Mesenchymal stem cell (in vitro differentiated cells and primary cell): ENCODE results near the gene CD58.

ENCODE experiments used
- DNase-seq: peaks from one replicate; pipeline ENCODE4 v3.0.0-alpha.2; 2013
- H2AFZ ChIP-seq: one replicate; pipeline ENCODE4 v1.6.1; 2013; ENCODE audit warnings: low read depth, mild to moderate bottlenecking, control low read depth, inconsistent platforms, low read length, moderate library complexity
- H2AK5ac ChIP-seq: 2 replicates; pipeline ENCODE4 v1.6.1; 2013; ENCODE audit warnings: low read length, moderate library complexity, mild to moderate bottlenecking, inconsistent platforms; ENCODE audit not compliant: severe bottlenecking
- H2BK120ac ChIP-seq: one replicate; pipeline ENCODE4 v1.6.1; 2013; ENCODE audit warnings: low read depth, mild to moderate bottlenecking, inconsistent platforms, low read length, moderate library complexity
- H2BK12ac ChIP-seq, 2 experiments: one replicate each; pipeline ENCODE4 v1.6.1; 2013; ENCODE audit warnings: inconsistent platforms in 2 of 2, low read length in 2 of 2, mild to moderate bottlenecking in 2 of 2, moderate library complexity in 2 of 2, control low read depth in 1 of 2
- H2BK15ac ChIP-seq: one replicate; pipeline ENCODE4 v1.6.1; 2013; ENCODE audit warnings: mild to moderate bottlenecking, low read depth, inconsistent platforms; ENCODE audit not compliant: poor library complexity, severe bottlenecking
- H2BK5ac ChIP-seq: 2 replicates; pipeline ENCODE4 v1.6.1; 2013; ENCODE audit warnings: low read depth, mild to moderate bottlenecking, low read length, control low read depth, inconsistent platforms; ENCODE audit not compliant: poor library complexity, severe bottlenecking
- H3K14ac ChIP-seq, 2 experiments: one replicate each; pipeline ENCODE4 v1.6.1; 2013; ENCODE audit warnings: inconsistent platforms in 2 of 2, low read length in 2 of 2, control low read depth in 1 of 2, mild to moderate bottlenecking in 1 of 2, moderate library complexity in 1 of 2
- H3K18ac ChIP-seq, 2 experiments: one replicate each; pipeline ENCODE4 v1.6.1; 2013; ENCODE audit warnings: inconsistent platforms in 2 of 2, low read length in 2 of 2, control low read depth in 1 of 2, low read depth in 1 of 2, mild to moderate bottlenecking in 1 of 2
- H3K23ac ChIP-seq, 2 experiments: one replicate each; pipeline ENCODE4 v1.6.1; 2013; ENCODE audit warnings: inconsistent platforms in 2 of 2, low read length in 2 of 2, mild to moderate bottlenecking in 2 of 2, moderate library complexity in 2 of 2, control low read depth in 1 of 2
- H3K27ac ChIP-seq: 2 replicates; pipeline ENCODE4 v1.5.1; 2013; ENCODE audit warnings: mild to moderate bottlenecking, moderate library complexity, low read length, control low read depth, inconsistent platforms; ENCODE audit not compliant: poor library complexity, severe bottlenecking
- H3K27me3 ChIP-seq, 2 experiments: 2 replicates each; pipeline versions ENCODE4 v1.6.1 to v1.7.0; 2013; ENCODE audit warnings: low read length in 2 of 2, mild to moderate bottlenecking in 2 of 2, moderate library complexity in 2 of 2, control low read depth in 1 of 2, inconsistent platforms in 1 of 2; ENCODE audit not compliant: control insufficient read depth in 1 of 2, insufficient read depth in 1 of 2
- H3K36me3 ChIP-seq, 2 experiments: 2 replicates each; pipeline versions ENCODE4 v1.6.1 to v1.7.0; 2013; ENCODE audit warnings: low read length in 2 of 2, control low read depth in 1 of 2, inconsistent platforms in 1 of 2, low read depth in 1 of 2, mild to moderate bottlenecking in 1 of 2; ENCODE audit not compliant: insufficient read depth in 2 of 2, control insufficient read depth in 1 of 2
- H3K4ac ChIP-seq, 2 experiments: one replicate each; pipeline ENCODE4 v1.6.1; 2013; ENCODE audit warnings: inconsistent platforms in 2 of 2, low read length in 2 of 2, mild to moderate bottlenecking in 2 of 2, moderate library complexity in 2 of 2, control low read depth in 1 of 2, low read depth in 1 of 2
- H3K4me1 ChIP-seq: 2 replicates; pipeline ENCODE4 v1.6.1; 2013; ENCODE audit warnings: low read depth, low read length, control low read depth; ENCODE audit not compliant: control insufficient read depth, insufficient read depth
- H3K4me2 ChIP-seq: 2 replicates; pipeline ENCODE4 v1.6.1; 2013; ENCODE audit warnings: low read length, mild to moderate bottlenecking, inconsistent platforms; ENCODE audit not compliant: poor library complexity, severe bottlenecking
- H3K4me3 ChIP-seq, 2 experiments: 2 replicates each; pipeline versions ENCODE4 v1.5.1 to v1.7.0; 2013; ENCODE audit warnings: low read length in 2 of 2, mild to moderate bottlenecking in 2 of 2, control low read depth in 1 of 2, low read depth in 1 of 2; ENCODE audit not compliant: insufficient read depth in 1 of 2
- H3K79me1 ChIP-seq: replicated peaks from 2 replicates; pipeline ENCODE4 v1.6.1; 2013; ENCODE audit warnings: mild to moderate bottlenecking, control low read depth, low read length, inconsistent platforms; ENCODE audit not compliant: poor library complexity, severe bottlenecking
- H3K9ac ChIP-seq: 2 replicates; pipeline ENCODE4 v1.7.0; 2013; ENCODE audit warnings: mild to moderate bottlenecking, low read length, moderate library complexity
- H3K9me3 ChIP-seq: 2 replicates; pipeline ENCODE4 v1.7.0; 2013; ENCODE audit warnings: mild to moderate bottlenecking, low read length; ENCODE audit not compliant: control insufficient read depth
- H4K8ac ChIP-seq: one replicate; pipeline ENCODE4 v1.6.1; 2013; ENCODE audit warnings: inconsistent platforms, mild to moderate bottlenecking, low read length, moderate library complexity
- H4K91ac ChIP-seq: one replicate; pipeline ENCODE4 v1.6.1; 2013; ENCODE audit warnings: mild to moderate bottlenecking, low read length, inconsistent platforms
- WGBS: methylation state at CpG from one replicate; pipeline ENCODE4 v1.1.7; 2013; ENCODE audit warnings: mixed read lengths; 5-methylcytosine and 5-hydroxymethylcytosine counted together

The CD58 gene

DNA sequence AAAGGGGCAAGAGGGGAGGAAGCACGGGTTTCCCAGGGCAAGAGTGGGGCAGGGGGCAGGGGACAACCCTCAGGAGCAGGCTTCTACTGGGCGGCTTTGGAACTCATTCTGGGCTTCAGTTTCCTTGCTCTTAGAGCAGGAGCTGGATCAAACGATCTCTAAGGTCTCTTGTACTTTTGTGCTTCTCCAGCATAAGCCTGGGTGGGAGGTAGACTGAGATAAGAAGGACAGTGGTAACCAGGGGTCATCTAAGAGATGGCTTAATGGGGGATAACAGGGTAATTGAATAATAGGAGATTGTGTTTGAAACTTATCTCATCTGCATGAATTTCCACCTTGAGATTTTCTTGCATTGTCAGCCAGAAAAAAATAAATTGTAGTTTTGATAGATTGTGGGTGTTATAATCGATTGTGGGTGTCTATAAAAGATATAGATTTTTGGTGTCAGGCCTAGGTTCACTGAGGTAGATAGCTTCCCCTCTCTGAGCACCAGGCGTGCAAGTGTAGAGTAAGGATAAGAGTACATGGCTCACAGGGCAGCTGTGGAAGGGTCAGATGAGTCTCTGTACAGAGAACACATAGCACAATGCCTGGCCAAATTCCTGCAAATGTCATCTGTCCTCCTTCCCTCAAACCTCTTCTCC is 68.0 kb downstream of the CD58 start:
- no peak overlapping the region for H3K18ac ChIP-seq
- no peak overlapping the region for H2AK5ac ChIP-seq
- H3K9ac ChIP-seq, result no peak overlapping the region
- no peak overlapping the region for H2AFZ ChIP-seq
- WGBS, result 82% methylated on average over 5 of the region's 5 CpGs
- no peak overlapping the region for H3K27ac ChIP-seq
- DNase-seq, result no peak
- no peak overlapping the region for H2BK120ac ChIP-seq
- H3K36me3 ChIP-seq, result no peaks in the 10 kb centered on the region
- no peak overlapping the region for H3K4me3 ChIP-seq
- H3K9me3 ChIP-seq, result no peaks in the 10 kb centered on the region
- H2BK5ac ChIP-seq, result no peak overlapping the region
- H3K27me3 ChIP-seq, result no peaks in the 10 kb centered on the region
- no peaks in the 10 kb centered on the region for H3K79me1 ChIP-seq
- H3K14ac ChIP-seq, result no peak overlapping the region
- peaks cover 9% of the 10 kb centered on the region for H3K4me1 ChIP-seq
- H2BK12ac ChIP-seq, result no peak overlapping the region
- no peak overlapping the region for H4K91ac ChIP-seq
- H2BK15ac ChIP-seq, result no peak overlapping the region
- H3K23ac ChIP-seq, result no peak overlapping the region
- no peak overlapping the region for H3K4ac ChIP-seq
- H3K4me2 ChIP-seq, result no peak overlapping the region
- H4K8ac ChIP-seq, result no peak overlapping the region

DNA sequence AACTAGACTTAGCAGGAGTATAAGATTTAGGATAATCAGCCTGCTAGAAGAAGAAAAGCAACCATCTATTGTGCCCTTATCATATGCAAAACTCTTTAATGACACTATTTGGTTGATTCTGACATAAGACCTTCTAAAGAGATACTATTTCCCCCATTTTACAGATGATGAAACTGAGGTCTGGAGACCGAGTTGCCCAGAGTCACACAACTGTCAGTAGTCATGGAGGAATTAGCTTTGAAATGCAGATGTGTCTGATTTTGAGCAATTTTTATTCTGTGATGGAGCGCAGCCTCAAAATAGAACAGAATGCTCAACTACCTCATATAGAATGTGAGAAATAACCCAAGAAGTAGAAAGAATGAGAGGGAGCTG is 69.0 kb downstream of the CD58 start:
- no peak overlapping the region for H3K14ac ChIP-seq
- no peaks in the 10 kb centered on the region for H3K36me3 ChIP-seq
- WGBS, result 100% methylated on average over 1 of the region's 2 CpGs
- no peak overlapping the region for H2AK5ac ChIP-seq
- H2BK5ac ChIP-seq, result no peak overlapping the region
- H3K23ac ChIP-seq, result no peak overlapping the region
- H3K9ac ChIP-seq, result no peak overlapping the region
- no peak overlapping the region for H2BK12ac ChIP-seq
- H2AFZ ChIP-seq, result no peak overlapping the region
- no peaks in the 10 kb centered on the region for H3K27me3 ChIP-seq
- no peak overlapping the region for H3K4ac ChIP-seq
- H3K27ac ChIP-seq, result no peak overlapping the region
- H4K8ac ChIP-seq, result no peak overlapping the region
- H3K4me3 ChIP-seq, result no peak overlapping the region
- no peaks in the 10 kb centered on the region for H3K79me1 ChIP-seq
- no peak overlapping the region for H3K18ac ChIP-seq
- no peak for DNase-seq
- H3K4me1 ChIP-seq, result peaks cover 10% of the 10 kb centered on the region
- no peak overlapping the region for H2BK120ac ChIP-seq
- no peak overlapping the region for H2BK15ac ChIP-seq
- H3K4me2 ChIP-seq, result no peak overlapping the region
- H4K91ac ChIP-seq, result no peak overlapping the region
- H3K9me3 ChIP-seq, result no peaks in the 10 kb centered on the region

DNA sequence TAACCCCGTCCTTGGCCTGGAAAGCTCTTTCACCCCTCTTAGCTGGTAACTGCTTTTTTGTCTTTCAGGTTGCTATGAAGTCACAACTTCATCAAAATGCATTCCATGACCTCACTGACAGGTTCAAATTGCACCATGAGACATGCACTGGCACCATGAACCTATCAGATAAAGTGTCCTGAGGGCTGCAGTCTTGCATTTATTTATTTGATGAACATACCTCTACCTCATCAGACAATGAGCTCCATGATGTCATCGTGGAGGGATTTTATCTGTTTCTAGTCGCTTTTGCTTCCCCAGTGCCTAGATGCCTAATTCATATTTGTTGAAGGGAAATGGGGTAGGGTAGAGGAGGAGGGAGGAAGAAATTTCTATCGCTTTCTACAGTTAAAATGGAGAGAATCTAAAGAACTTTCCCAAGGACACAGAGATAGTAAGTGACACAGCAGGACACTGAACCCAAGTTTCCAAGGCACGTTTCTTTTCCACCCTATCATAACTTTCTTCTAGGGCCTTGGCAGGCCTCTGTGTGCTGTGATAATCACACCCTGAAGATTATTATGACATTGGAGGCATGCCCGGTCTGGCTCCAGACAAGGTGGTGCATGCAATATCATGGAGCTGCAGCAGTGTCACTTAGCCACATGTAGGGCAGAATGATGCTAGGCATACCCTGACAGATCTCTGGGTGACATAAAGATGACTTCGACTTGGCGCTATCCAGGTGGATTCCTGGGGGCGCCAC is 69.5 kb downstream of the CD58 start:
- Histone ChIP-seq H3K18ac (no peak overlapping the region), H4K91ac (no peak overlapping the region), H4K8ac (no peak overlapping the region), H3K4me1 (peaks cover 10% of the 10 kb centered on the region), H3K9me3 (no peaks in the 10 kb centered on the region), H3K27me3 (no peaks in the 10 kb centered on the region), H3K79me1 (no peaks in the 10 kb centered on the region), H2BK120ac (no peak overlapping the region), H3K27ac (no peak overlapping the region), H3K4me2 (no peak overlapping the region), H2AFZ (no peak overlapping the region), H2BK15ac (no peak overlapping the region), H2AK5ac (no peak overlapping the region), H3K36me3 (no peaks in the 10 kb centered on the region), H3K4ac (no peak overlapping the region), H2BK12ac (no peak overlapping the region), H2BK5ac (no peak overlapping the region), H3K14ac (no peak overlapping the region), H3K23ac (no peak overlapping the region), H3K4me3 (no peak overlapping the region), H3K9ac (no peak overlapping the region)
- DNase-seq, result no peak
- WGBS, result 82% methylated on average over 7 of the region's 9 CpGs

DNA sequence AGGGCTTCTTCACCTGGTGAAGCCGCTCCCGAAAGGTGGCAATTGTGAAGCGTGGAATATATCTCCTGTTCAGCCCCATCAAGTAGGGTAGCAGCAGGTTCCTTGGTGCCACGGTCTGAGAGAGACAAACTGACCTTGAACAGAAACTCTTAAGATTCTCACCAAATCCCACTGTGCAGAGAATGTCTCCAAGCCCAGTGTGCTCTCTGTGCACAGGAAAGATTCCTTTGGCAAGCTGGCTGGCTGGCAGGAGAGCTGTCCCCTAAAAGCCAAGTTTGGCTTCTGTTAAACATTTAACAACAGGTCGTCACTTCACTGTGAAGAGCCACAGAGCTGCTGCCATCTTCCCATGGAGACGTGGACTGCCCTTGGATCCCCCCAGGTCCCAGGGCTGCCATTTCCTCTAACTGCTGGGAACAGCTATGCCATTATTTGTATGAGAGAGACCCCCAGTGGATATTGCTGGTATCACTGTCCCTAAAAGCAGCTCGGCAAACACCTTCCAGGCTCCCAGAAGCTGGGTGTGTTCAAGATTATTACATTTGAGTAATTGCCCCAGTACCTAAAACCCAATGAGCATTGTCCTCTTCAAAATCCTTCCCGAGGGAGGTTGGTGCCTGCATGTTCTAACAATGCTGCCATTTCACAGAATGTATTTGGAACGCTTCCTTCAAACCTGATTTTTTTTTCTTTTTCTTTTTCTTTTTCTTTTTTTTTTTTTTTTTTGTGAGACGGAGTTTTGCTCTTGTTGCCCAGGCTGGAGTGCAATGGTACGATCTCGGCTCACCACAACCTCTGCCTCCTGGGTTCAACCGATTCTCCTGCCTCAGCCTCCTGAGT is 71.8 kb downstream of the CD58 start:
- Histone ChIP-seq H3K4ac (peak overlapping the region in 1 of 2 experiments; percentile 60), H2BK15ac (no peak overlapping the region), H2BK120ac (no peak overlapping the region), H3K9ac (peak overlapping the region; percentile 40), H4K8ac (peak overlapping the region; percentile 67), H2BK12ac (no peak overlapping the region), H3K27me3 (no peaks in the 10 kb centered on the region), H3K4me2 (no peak overlapping the region), H2BK5ac (no peak overlapping the region), H2AFZ (peak overlapping the region; percentile 81), H3K14ac (no peak overlapping the region), H4K91ac (no peak overlapping the region), H3K9me3 (no peaks in the 10 kb centered on the region), H3K18ac (peak overlapping the region in 1 of 2 experiments; percentile 82), H2AK5ac (peak overlapping the region; percentile 23), H3K36me3 (no peaks in the 10 kb centered on the region), H3K23ac (no peak overlapping the region), H3K4me1 (peaks cover 11% of the 10 kb centered on the region), H3K4me3 (no peak overlapping the region), H3K27ac (no peak overlapping the region), H3K79me1 (no peaks in the 10 kb centered on the region)
- WGBS, result 65% methylated on average over 12 of the region's 13 CpGs
- DNase-seq, result peak; percentile 77
